GM12892 (cell line): ENCODE measurements around the gene GDF10.

Experiments
- POLR2A ChIP-seq: IDR thresholded peaks from 2 replicates; pipeline ENCODE4 v1.6.1; 2011; ENCODE audit warnings: low read depth, low read length, control low read depth
- POLR2AphosphoS5 ChIP-seq: IDR thresholded peaks from 2 replicates; pipeline ENCODE4 v1.6.1; 2011; ENCODE audit warnings: low read depth, low read length, control low read depth

DNA sequence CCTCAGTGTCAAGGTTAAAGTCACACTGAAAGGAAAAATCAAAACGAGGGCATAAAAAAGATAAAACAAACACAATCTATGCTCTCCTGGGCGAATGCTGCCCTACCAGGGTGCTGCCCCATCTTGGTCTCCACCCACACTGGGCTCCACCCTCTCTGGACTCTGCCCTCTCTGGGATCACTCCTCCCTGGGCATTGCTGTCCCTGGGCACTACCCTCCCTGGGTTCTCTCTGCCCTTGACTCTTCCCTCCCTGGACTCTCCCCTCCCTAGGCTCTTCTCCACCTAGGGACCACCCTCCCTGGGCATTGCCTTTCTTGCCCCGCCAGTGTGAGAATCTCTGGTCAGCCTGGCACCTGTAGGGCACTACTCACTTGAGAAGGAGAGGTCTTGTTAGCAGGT, 30.8 kb downstream of the GDF10 start:
- TF ChIP-seq POLR2A (no peak), POLR2AphosphoS5 (no peak)
